ENCODE data around the gene PPP1R8. TPM values are rescaled to one million over a fixed set of nuclear protein-coding genes. Genes with fewer than 3 reads are reported as not detected.

Gene PPP1R8
- total RNA-seq, 1 experiment from 2014 or later = 29.6 TPM

GRCh38 chr1:27889506-27889905 lies 58.9 kb downstream of the PPP1R8 start:
- no peak for TF ChIP-seq CTCF (IDR thresholded peaks at IDR 0.05; ENCODE audit: unreplicated experiment)
- Mint-ChIP-seq H3K36me3 (ENCODE audit: insufficient read depth, unreplicated experiment) (no peaks in the 10 kb centered on the region), H3K4me1 (ENCODE audit: low read depth, unreplicated experiment) (no peaks in the 10 kb centered on the region), H3K4me3 (ENCODE audit: low read depth, unreplicated experiment) (no peak overlapping the region), H3K9me3 (ENCODE audit: low read depth, unreplicated experiment) (no peaks in the 10 kb centered on the region), H3K27me3 (ENCODE audit: unreplicated experiment) (no peaks in the 10 kb centered on the region), H3K27ac (ENCODE audit: unreplicated experiment) (no peak overlapping the region)
- CTCF ChIA-PET = no interaction called here
- BruUV-seq (replicated peaks) = no TSS peak
- intact Hi-C loops (cut with micrococcal nuclease; ENCODE audit: unreplicated experiment) = no loop called here
- no peak for DNase-seq

- Mint-ChIP-seq H3K4me3 (ENCODE audit: low read depth, unreplicated experiment) (no peak overlapping the region), H3K4me1 (ENCODE audit: low read depth, unreplicated experiment) (no peaks in the 10 kb centered on the region), H3K27ac (ENCODE audit: unreplicated experiment) (no peak overlapping the region), H3K9me3 (ENCODE audit: low read depth, unreplicated experiment) (no peaks in the 10 kb centered on the region), H3K36me3 (ENCODE audit: insufficient read depth, unreplicated experiment) (peaks cover 14% of the 10 kb centered on the region), H3K27me3 (ENCODE audit: unreplicated experiment) (no peaks in the 10 kb centered on the region)
- CTCF ChIA-PET = no interaction called here
- intact Hi-C loops (cut with micrococcal nuclease; ENCODE audit: unreplicated experiment) = no loop called here
- no peak for TF ChIP-seq CTCF (IDR thresholded peaks at IDR 0.05; ENCODE audit: unreplicated experiment)
- no peak for DNase-seq
- BruUV-seq (replicated peaks) = no TSS peak
These were observed 60.8 kb downstream of the PPP1R8 start for GRCh38 chr1:27891196-27891889.

GRCh38 chr1:27894521-27894920 lies 63.9 kb downstream of the PPP1R8 start:
- no TSS peak for BruUV-seq (replicated peaks)

More at GRCh38 chr1:27894521-27894920, 63.9 kb downstream of the PPP1R8 start:
- no peak for DNase-seq
- Mint-ChIP-seq H3K27ac (ENCODE audit: unreplicated experiment) (no peak overlapping the region), H3K27me3 (ENCODE audit: unreplicated experiment) (no peaks in the 10 kb centered on the region), H3K9me3 (ENCODE audit: low read depth, unreplicated experiment) (no peaks in the 10 kb centered on the region), H3K36me3 (ENCODE audit: insufficient read depth, unreplicated experiment) (peaks cover 20% of the 10 kb centered on the region), H3K4me1 (ENCODE audit: low read depth, unreplicated experiment) (no peaks in the 10 kb centered on the region), H3K4me3 (ENCODE audit: low read depth, unreplicated experiment) (no peak overlapping the region)
- intact Hi-C loops (cut with micrococcal nuclease; ENCODE audit: unreplicated experiment) = no loop called here
- TF ChIP-seq CTCF (IDR thresholded peaks at IDR 0.05; ENCODE audit: unreplicated experiment) = no peak
- CTCF ChIA-PET = no interaction called here

Other genes with a start within 250 kb of the PPP1R8 start
- 20.8 and 21.5 TPM in 2 replicates for gene AHDC1, start 226.6 kb upstream of the PPP1R8 start, total RNA-seq (2022)
- not detected in 2 replicates for gene FGR, start 195.6 kb upstream of the PPP1R8 start, total RNA-seq (2022)
- gene IFI6, start 158.6 kb upstream of the PPP1R8 start, total RNA-seq (2022) = 426 and 1,520 TPM in 2 replicates
- gene FAM76A, start 104.8 kb upstream of the PPP1R8 start, total RNA-seq (2022) = 10.7 and 11.5 TPM in 2 replicates
- 23.4 and 24.2 TPM in 2 replicates for gene STX12, start 57.6 kb upstream of the PPP1R8 start, total RNA-seq (2022)
- 5.9 and 11.3 TPM in 2 replicates for gene THEMIS2, start 41.8 kb downstream of the PPP1R8 start, total RNA-seq (2022)
- gene RPA2, start 83.8 kb downstream of the PPP1R8 start, total RNA-seq (2022) = 19.1 and 24.0 TPM in 2 replicates
- gene SMPDL3B, start 104.2 kb downstream of the PPP1R8 start, total RNA-seq (2022) = 9.7 and 13.0 TPM in 2 replicates
- gene XKR8, start 129.2 kb downstream of the PPP1R8 start, total RNA-seq (2022) = 3.3 and 3.8 TPM in 2 replicates

Data from Calu3 (cell line).